Activated CD4-positive, alpha-beta T cell treated with anti-CD3 and anti-CD28 coated beads, Interleukin-2, amount 50 U/mL, for 16 hours (primary cell): ENCODE measurements around the gene IGFBP1.

Experiments
- DNase-seq: peaks from one replicate; pipeline ENCODE4 v3.0.0-alpha.2; 2020

The IGFBP1 gene

GRCh38 chr7:45911311-45911710 lies 23.0 kb downstream of the IGFBP1 start:
- DNase-seq = no peak

GRCh38 chr7:45912972-45913371 lies 24.7 kb downstream of the IGFBP1 start:
- no peak for DNase-seq

- no peak for DNase-seq
Measured at GRCh38 chr7:45914911-45915310, 26.6 kb downstream of the IGFBP1 start.

- no peak for DNase-seq
Measured at GRCh38 chr7:45915606-45916005, 27.3 kb downstream of the IGFBP1 start.

GRCh38 chr7:45917064-45917463 lies 28.8 kb downstream of the IGFBP1 start:
- DNase-seq = no peak

- peak; percentile 73 for DNase-seq
Measured at GRCh38 chr7:45917658-45918057, 29.4 kb downstream of the IGFBP1 start.

GRCh38 chr7:45918556-45918955 lies 30.3 kb downstream of the IGFBP1 start:
- no peak for DNase-seq

GRCh38 chr7:45919231-45919784 lies 31.0 kb downstream of the IGFBP1 start:
- no peak for DNase-seq

GRCh38 chr7:45919993-45920459 lies 31.7 kb downstream of the IGFBP1 start:
- DNase-seq = no peak

GRCh38 chr7:45920502-45921380 lies 32.5 kb downstream of the IGFBP1 start, which contains the start of gene IGFBP3:
IGFBP3 (minus strand) TSS chr7:45921272; CDS start chr7:45921140, 132 bp downstream.
- DNase-seq = peak; percentile 5

GRCh38 chr7:45921381-45921698 lies 33.1 kb downstream of the IGFBP1 start:
- DNase-seq = no peak

- DNase-seq = peak; percentile 19
Measured at GRCh38 chr7:45921699-45922519, 33.6 kb downstream of the IGFBP1 start.

- peak; percentile 32 for DNase-seq
Measured at GRCh38 chr7:45922810-45923209, 34.5 kb downstream of the IGFBP1 start.

GRCh38 chr7:45923290-45923689 lies 35.0 kb downstream of the IGFBP1 start:
- DNase-seq = peak; percentile 66

- DNase-seq = no peak
Measured at GRCh38 chr7:45923818-45924217, 35.5 kb downstream of the IGFBP1 start.

GRCh38 chr7:45924283-45924682 lies 36.0 kb downstream of the IGFBP1 start:
- no peak for DNase-seq

- DNase-seq = no peak
Measured at GRCh38 chr7:45927721-45928120, 39.4 kb downstream of the IGFBP1 start.

- DNase-seq = no peak
Measured at GRCh38 chr7:45930967-45931366, 42.7 kb downstream of the IGFBP1 start.

- DNase-seq = no peak
Measured at GRCh38 chr7:45937301-45937700, 49.0 kb downstream of the IGFBP1 start.

GRCh38 chr7:45937862-45938261 lies 49.6 kb downstream of the IGFBP1 start:
- no peak for DNase-seq

GRCh38 chr7:45938626-45939302 lies 50.5 kb downstream of the IGFBP1 start:
- DNase-seq = no peak

- DNase-seq = no peak
Measured at GRCh38 chr7:45939574-45939973, 51.3 kb downstream of the IGFBP1 start.

- peak; percentile 59 for DNase-seq
Measured at GRCh38 chr7:45940237-45940781, 52.0 kb downstream of the IGFBP1 start.
